GM12892 (cell line): ENCODE results near the gene COPB2.

Experiments
- POLR2A ChIP-seq: IDR thresholded peaks from 2 replicates; pipeline ENCODE4 v1.6.1; 2011; ENCODE audit warnings: low read depth, low read length, control low read depth
- POLR2AphosphoS5 ChIP-seq: IDR thresholded peaks from 2 replicates; pipeline ENCODE4 v1.6.1; 2011; ENCODE audit warnings: low read depth, low read length, control low read depth
- TAF1 ChIP-seq: IDR thresholded peaks from 2 replicates; pipeline ENCODE4 v1.6.1; 2011; ENCODE audit warnings: low read depth, mild to moderate bottlenecking, control low read depth, low read length, borderline replicate concordance

GRCh38 chr3:139312416-139312815 lies 77.0 kb downstream of the COPB2 start:
- no peak for TF ChIP-seq POLR2A
- TF ChIP-seq POLR2AphosphoS5 = no peak
- TF ChIP-seq TAF1 = no peak
